ENCODE data around the gene ALKBH4. TPM values are rescaled to one million over a fixed set of nuclear protein-coding genes. Genes with fewer than 3 reads are reported as not detected.
"Not testable (repeated sequence)": the region's sequence is repeated elsewhere in the genome, so short reads cannot be mapped to it uniquely, and the experiment has no call there.

ALKBH4 gene
- total RNA-seq, 4 donors from 2014 or later = 8.7 to 31.3 (median 15.8) TPM

GRCh38 chr7:102478314-102479208 is 13.9 kb upstream of the ALKBH4 start, which contains the start of gene POLR2J:
POLR2J (minus strand) TSS chr7:102478922; CDS start chr7:102478860, 62 bp downstream.
- peak; percentile 82 to 91 for DNase-seq
- H3K4me3 ChIP-seq = peak within 1 kb of the TSS; percentile 52 to 56
- peak; percentile 55 to 64 (median 62) for TF ChIP-seq CTCF (IDR thresholded peaks at IDR 0.05)
- peak in 1 of 2 donors; percentile 21 for TF ChIP-seq POLR2A (IDR thresholded peaks at IDR 0.05)
- H3K27me3 ChIP-seq; H3K36me3 ChIP-seq; H3K4me1 ChIP-seq; H3K9me3 ChIP-seq; intact Hi-C loops (cut with DNase I; ENCODE audit: low total_unique reads): not testable (repeated sequence)
- H3K27ac ChIP-seq = peak within 1 kb of the TSS in 1 of 2 donors; percentile 54

- H3K27me3 ChIP-seq; H3K4me1 ChIP-seq; H3K9me3 ChIP-seq; H3K27ac ChIP-seq; H3K36me3 ChIP-seq; intact Hi-C loops (cut with DNase I; ENCODE audit: low total_unique reads); H3K4me3 ChIP-seq: not testable (repeated sequence)
- peak in 1 of 2 donors; percentile 7 for DNase-seq
Measured at GRCh38 chr7:102474736-102475435, 10.2 kb upstream of the ALKBH4 start.

- not testable (repeated sequence) for H3K36me3 ChIP-seq, H3K27me3 ChIP-seq
Measured at GRCh38 chr7:102474116-102474515, 9.5 kb upstream of the ALKBH4 start.

DNA sequence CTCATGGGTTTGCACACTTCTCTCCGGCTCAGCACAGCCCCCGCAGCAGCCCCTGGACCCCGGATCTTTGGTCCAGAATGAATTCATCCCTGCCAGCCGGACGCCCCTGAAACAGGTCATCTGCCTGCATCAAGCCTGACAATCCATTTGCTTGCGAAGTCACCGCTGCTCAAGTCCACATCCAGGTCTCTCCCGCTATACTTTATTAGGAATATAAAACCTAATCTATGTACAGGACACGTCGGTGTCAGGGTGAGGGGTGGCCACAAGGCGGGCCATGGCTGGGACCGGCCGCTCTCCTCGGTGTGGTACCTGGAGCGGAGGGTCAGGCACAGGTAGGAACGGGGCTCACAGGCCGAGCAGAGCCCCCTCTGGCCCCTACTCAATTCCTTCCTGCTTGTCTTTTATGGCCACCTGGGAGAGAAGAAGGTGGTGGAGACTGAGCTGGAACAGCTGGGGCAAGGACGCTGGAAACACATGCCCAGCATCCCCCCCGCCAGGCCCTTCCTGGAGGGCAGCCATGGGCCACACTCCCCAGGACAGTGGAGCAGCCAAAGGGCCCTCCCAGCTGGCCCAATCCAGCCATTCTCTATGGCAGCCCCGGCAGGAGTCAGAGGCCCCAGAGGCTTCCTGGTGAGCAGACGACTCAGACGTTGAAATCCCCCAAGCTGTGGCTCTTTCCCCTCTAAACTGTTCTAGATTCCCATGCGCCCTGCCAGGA is 8.8 kb upstream of the ALKBH4 start:
- intact Hi-C loops (cut with DNase I; ENCODE audit: low total_unique reads) = no loop called here
- no peak for TF ChIP-seq CTCF (IDR thresholded peaks at IDR 0.05)
- no peak for TF ChIP-seq POLR2A (IDR thresholded peaks at IDR 0.05)
- H3K4me3 ChIP-seq = no peak overlapping the region
- DNase-seq = peak in 1 of 2 donors; percentile 15
- no peak overlapping the region for H3K27ac ChIP-seq
- no peaks in the 10 kb centered on the region for H3K9me3 ChIP-seq
- H3K36me3 ChIP-seq = no peaks in the 10 kb centered on the region
- no peaks in the 10 kb centered on the region for H3K4me1 ChIP-seq
- no peaks in the 10 kb centered on the region for H3K27me3 ChIP-seq

More at GRCh38 chr7:102474116-102474515, 9.5 kb upstream of the ALKBH4 start:
- H3K27ac ChIP-seq; H3K4me3 ChIP-seq; H3K4me1 ChIP-seq; H3K9me3 ChIP-seq; intact Hi-C loops (cut with DNase I; ENCODE audit: low total_unique reads): not testable (repeated sequence)
- DNase-seq = peak in 1 of 2 donors; percentile 7

DNA sequence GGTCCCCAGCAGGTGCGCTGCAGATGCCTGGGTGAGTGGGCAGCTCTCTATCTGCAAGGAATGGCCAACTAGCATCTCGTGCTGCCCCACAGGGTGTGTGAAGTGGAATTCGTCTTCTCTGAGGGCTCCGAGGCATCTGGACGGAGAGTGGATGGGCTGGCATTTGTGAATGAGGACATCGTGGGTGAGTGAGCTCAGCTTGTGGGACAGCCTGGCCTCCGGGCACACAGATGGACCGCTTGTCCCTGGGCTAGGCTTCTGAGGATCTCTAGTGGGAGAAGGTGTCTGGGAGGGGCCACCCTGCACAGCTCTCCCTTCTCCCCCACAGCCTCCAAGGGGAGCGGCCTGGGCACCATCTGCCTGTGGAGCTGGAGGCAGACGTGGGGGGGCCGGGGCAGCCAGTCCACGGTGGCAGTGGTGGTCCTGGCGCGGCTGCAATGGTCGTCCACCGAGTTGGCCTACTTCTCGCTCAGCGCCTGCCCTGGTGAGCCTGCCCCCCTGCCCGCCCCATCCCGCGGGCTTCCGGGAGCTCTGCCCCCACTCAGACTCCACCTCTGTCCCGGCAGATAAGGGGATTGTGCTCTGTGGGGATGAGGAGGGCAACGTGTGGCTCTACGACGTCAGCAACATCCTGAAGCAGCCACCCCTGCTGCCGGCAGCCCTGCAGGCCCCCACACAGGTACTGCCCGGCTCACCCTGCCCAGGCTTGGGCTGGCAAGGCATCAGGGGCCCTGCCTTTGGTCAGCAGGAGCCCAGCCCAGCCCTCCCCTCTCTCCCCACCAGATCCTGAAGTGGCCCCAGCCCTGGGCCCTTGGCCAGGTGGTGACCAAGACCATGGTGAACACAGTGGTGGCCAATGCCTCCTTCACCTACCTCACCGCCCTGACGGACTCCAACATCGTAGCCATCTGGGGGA is 7.7 kb upstream of the ALKBH4 start:
- Histone ChIP-seq H3K27me3 (no peaks in the 10 kb centered on the region), H3K9me3 (no peaks in the 10 kb centered on the region), H3K27ac (no peak overlapping the region), H3K4me3 (no peak overlapping the region), H3K4me1 (no peaks in the 10 kb centered on the region), H3K36me3 (no peaks in the 10 kb centered on the region)
- intact Hi-C loops (cut with DNase I; ENCODE audit: low total_unique reads) = no loop called here
- no peak for DNase-seq
- TF ChIP-seq CTCF (IDR thresholded peaks at IDR 0.05) (no peak), POLR2A (IDR thresholded peaks at IDR 0.05) (no peak)

All from uterus (tissue), 4 donors.